Choroid plexus epithelial cell (primary cell): Measurements from ENCODE around the gene NUP50.

Source experiments
- DNase-seq: peaks from one replicate; pipeline ENCODE4 v3.0.0-alpha.2; 2010; ENCODE audit warnings: low read depth
- H3K4me3 ChIP-seq: 2 replicates; pipeline ENCODE4 v1.5.1; 2011; ENCODE audit warnings: low read depth, mild to moderate bottlenecking, control low read depth, low read length, moderate library complexity
- TF ChIP-seq, protein P1 (sequence below): conservative IDR thresholded peaks from 2 replicates; pipeline ENCODE4 v1.5.1; 2011; ENCODE audit warnings: low read depth, mild to moderate bottlenecking, control low read depth, inconsistent platforms, low read length, moderate library complexity

The NUP50 gene

DNA sequence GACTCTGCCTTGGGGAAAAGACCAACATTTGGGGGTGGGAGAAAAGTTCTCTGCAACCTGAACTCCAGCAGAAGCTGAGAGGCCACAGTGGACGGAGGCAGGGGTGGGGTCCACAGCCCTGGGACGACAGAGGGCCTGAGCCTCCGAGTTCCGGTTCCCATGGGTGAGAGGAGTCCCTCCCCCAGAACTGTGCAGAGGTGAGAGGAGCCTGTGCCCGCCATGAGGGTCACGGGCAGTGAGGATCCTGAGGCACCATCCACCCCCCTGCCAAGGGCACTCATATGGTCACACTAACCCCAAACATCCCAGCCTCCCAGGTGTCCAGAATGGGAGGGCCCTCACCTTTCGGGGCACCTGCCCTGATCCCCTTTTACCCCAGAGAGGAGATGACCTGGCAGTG is 46.4 kb downstream of the NUP50 start:
- DNase-seq = no peak
- TF ChIP-seq, protein P1, sequence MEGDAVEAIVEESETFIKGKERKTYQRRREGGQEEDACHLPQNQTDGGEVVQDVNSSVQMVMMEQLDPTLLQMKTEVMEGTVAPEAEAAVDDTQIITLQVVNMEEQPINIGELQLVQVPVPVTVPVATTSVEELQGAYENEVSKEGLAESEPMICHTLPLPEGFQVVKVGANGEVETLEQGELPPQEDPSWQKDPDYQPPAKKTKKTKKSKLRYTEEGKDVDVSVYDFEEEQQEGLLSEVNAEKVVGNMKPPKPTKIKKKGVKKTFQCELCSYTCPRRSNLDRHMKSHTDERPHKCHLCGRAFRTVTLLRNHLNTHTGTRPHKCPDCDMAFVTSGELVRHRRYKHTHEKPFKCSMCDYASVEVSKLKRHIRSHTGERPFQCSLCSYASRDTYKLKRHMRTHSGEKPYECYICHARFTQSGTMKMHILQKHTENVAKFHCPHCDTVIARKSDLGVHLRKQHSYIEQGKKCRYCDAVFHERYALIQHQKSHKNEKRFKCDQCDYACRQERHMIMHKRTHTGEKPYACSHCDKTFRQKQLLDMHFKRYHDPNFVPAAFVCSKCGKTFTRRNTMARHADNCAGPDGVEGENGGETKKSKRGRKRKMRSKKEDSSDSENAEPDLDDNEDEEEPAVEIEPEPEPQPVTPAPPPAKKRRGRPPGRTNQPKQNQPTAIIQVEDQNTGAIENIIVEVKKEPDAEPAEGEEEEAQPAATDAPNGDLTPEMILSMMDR = no peak
- H3K4me3 ChIP-seq = no peak overlapping the region

DNA sequence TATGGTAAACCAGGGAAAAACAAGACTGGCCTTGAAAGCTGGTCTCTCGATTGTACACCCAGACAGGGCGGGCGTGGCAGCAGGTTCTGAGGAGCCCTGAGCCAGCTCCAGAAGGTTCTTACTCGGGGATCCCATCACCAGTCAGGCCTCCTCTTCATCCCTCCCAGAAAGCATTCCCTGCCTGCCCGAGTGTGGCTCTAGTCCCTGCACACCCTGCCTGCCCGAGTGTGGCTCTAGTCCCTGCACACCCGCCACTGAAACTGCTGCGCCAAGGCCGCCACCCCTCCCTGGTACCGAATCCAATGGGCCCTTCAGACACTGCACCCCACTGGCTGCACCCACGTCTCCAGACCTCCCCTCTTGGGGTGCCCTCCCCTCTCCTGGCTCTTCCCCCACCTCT is 46.9 kb downstream of the NUP50 start:
- TF ChIP-seq, protein P1 = no peak
- no peak overlapping the region for H3K4me3 ChIP-seq
- DNase-seq = no peak

DNA sequence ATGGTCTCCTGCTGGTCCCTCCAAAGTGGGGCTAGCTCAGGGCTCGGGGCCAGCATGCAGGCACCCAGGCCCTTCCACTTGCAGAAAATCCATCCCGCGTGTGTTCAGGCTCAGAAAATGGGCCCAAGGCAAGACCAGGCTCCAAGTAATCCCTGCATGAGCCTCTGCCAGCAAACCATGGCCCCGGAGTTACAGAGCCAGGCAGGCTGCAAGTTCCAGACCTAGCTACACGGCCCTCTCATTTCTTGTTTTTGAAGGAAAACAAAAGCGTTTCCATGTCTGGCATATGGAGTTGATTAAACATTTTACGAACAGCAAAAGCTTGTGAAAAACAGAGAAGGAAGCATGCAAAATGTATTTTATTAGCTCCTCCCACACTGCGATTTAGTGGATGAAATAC is 47.3 kb downstream of the NUP50 start:
- H3K4me3 ChIP-seq = no peak overlapping the region
- TF ChIP-seq, protein P1 = no peak
- DNase-seq = no peak

DNA sequence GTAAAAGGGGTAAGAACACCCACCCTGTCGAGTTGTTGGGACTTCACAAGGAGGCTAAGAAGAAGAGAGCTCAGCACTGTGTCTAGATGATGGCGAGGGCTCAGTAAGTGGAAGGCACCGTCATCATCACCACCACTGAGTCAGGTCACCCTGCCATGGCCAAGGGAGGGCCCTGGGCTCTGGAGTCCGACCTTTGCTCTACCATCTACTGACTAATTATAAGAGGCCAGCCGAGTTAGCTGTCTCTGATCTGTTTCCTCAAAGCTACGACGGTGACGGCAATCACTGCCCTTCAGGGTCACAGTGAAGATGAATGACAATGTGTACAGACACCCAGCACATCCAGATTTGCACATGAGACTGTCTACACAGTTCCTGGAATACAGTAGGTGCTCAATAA is 47.7 kb downstream of the NUP50 start:
- DNase-seq = no peak
- no peak overlapping the region for H3K4me3 ChIP-seq
- TF ChIP-seq, protein P1 = no peak

DNA sequence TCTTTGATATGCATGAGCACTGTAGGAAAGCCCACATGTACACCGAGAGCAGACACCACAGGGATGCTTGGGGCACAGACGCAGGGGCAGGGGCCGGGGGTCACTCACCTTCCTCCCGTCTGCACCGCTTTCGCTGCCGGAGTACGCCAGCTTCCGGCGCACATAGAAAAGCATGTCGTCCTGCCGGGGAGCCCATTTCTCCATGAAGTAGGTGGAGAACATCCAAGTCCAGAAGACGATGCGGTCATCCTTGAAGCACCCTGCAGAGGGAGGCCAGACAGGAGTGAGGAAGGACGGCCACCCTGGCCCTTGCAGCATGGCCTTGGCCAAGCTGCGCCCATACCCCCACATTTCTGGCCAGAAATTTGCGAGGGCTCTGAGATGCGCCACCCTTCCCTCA is 48.1 kb downstream of the NUP50 start:
- TF ChIP-seq, protein P1 = no peak
- peak overlapping the region; percentile 49 for H3K4me3 ChIP-seq
- DNase-seq = no peak

DNA sequence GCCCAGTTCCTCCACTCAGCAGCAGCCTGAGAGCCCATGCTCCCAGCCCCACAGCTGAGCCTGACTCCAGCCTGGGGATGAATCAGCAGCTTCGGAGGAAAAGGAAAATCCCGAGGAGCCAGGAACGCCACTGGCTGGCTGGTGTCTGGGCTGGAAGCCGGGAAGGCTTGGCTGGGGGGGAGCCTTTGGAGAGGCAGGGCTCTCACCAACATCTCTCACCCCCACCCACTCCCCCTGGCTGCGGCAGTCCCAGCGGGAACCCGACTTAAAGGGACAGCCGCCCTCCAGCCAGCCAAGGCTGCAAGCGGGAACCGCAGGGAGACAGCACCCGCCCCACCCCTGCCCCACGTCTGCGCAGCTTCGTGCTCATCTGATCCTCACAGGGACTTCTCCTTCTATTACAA is 48.6 kb downstream of the NUP50 start:
- peak; percentile 67 for DNase-seq

DNA sequence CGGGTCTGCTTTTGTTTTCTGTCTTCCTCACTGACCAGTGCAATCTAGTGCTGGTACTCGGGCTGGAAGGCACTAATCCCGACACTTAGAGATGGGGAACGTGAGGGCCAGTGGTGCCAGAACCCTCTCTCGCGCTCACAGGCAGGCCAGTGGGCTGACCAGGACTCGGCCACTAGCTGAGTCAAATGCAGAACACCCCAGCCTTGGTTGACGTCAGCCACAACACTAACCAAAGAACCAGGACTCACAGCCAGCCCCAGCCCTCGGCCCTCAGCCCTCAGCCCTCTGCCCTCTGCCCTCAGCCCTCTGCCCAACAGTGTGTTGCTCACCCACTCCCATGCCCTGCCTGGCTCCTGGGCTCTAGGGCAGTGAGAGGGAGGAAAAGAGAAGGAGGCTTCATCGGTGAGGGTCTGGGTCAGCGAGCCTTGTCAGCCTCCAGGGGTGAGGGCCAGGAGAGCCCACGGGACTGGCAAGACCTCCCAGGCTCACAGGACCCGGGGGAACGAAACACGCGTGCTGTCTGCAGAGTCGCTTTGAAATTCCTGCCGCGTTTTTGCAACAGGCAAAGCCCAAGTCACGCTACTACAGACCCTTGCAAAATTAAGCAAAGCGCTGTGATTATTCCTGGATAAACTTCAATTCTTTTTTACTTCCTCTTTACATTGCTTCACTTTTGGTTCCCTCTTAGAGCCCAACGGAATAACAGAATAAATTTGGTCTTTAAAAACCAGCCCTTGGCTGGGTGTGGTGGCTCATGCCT is 49.4 kb downstream of the NUP50 start:
- H3K4me3 ChIP-seq = no peak overlapping the region
- TF ChIP-seq, protein P1 = no peak
- peak; percentile 23 for DNase-seq

More for the DNA sequence above, 48.6 kb downstream of the NUP50 start:
- H3K4me3 ChIP-seq = peak overlapping the region; percentile 49
- TF ChIP-seq, protein P1 = peak; percentile 18
